Measurements from ENCODE around the gene KLRD1. TPM values are rescaled to one million over a fixed set of nuclear protein-coding genes. Genes with fewer than 3 reads are reported as not detected.

KLRD1 gene
- polyA plus RNA-seq, 1 of the 3 experiments (the other 2 are of a cell fraction): not detected

DNA sequence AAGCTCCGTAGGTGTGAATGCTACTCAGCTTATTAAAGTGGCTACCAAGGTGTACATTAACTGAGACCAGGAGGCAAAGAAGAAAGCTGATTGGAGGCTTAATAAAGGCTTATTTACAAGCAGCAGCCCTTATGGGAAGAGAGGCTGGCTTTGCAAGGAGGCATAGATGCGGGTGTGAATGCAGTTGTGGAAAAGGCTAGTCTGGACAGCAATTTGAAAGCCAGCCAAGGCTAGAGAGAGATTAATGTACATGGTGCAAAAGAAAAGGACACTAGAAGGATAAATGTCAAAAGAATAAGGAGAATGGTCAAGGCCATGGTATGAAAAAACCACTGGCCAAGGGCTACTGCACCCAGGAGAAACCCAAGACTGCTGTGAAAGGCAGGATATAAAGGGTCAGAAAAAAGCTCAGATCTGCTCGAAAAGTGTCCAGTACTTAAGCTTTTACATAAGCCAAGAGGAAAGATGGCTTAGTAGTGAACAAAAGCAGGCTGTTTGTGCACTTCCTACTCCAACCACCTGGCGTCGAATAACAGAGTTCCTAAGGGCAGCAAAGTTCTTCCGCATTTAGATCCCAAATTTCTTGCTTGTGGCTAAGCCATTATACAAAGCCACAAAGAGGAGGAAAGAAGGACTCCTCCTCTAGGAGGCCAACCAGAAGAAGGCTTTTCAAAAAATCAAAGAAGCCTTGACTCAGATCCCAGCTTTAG is 58.2 kb downstream of the KLRD1 start:
- Histone ChIP-seq H3F3A (replicated peaks; ENCODE audit: insufficient read depth) (no peaks in the 10 kb centered on the region), H3K4me2 (peak overlapping the region; percentile 78), H4K20me1 (ENCODE audit: insufficient read depth) (no peaks in the 10 kb centered on the region), H2AFZ (ENCODE audit: low read depth) (peak overlapping the region; percentile 96), H3K27ac (ENCODE audit: low read depth in 2 of 2, low read length in 1 of 2) (no peak overlapping the region), H3K9me3 (no peaks in the 10 kb centered on the region), H3K27me3 (ENCODE audit: insufficient read depth) (peaks cover 1% of the 10 kb centered on the region; the same call in 1 of the 2 replicates), H3K4me3 (ENCODE audit: low read depth in 2 of 2, low read length in 1 of 2) (no peak overlapping the region), H3K4me1 (ENCODE audit: control insufficient read depth in 1 of 2, insufficient read depth in 2 of 2, low read depth in 1 of 2, low read length in 1 of 2) (peaks cover 0 to 9% of the 10 kb centered on the region in 2 experiments; a peak in 1 of 4 replicates), H3K9ac (no peak overlapping the region), H3K36me3 (replicated peaks in 1 of 2; ENCODE audit: control insufficient read depth in 1 of 2, insufficient read depth in 2 of 2, low read length in 1 of 2) (no peaks in the 10 kb centered on the region), H3K9me2 (no peaks in the 10 kb centered on the region), H3K79me2 (ENCODE audit: insufficient read depth) (no peaks in the 10 kb centered on the region)
- ChIA-PET CTCF (no interaction called here), POLR2A (no interaction called here)
- WGBS (ENCODE audit: low lambda C conversion rate): 72% methylated on average over 6 of the region's 6 CpGs
- DNase-seq: no peak
- TF ChIP-seq MEF2A (IDR thresholded peaks at IDR 0.05; ENCODE audit: borderline replicate concordance, low read depth) (no peak), RXRA (IDR thresholded peaks at IDR 0.05; ENCODE audit: borderline replicate concordance, low read depth) (no peak), TCF12 (IDR thresholded peaks at IDR 0.05) (no peak), POLR2AphosphoS5 (IDR thresholded peaks at IDR 0.05; ENCODE audit: low read depth, low read length) (no peak), GABPA (IDR thresholded peaks at IDR 0.05; ENCODE audit: low read depth) (no peak), SIN3A (IDR thresholded peaks at IDR 0.05; ENCODE audit: borderline replicate concordance, low read depth, low read length) (no peak), NFIC (IDR thresholded peaks at IDR 0.05; ENCODE audit: borderline replicate concordance) (no peak), NRF1 (IDR thresholded peaks at IDR 0.05; ENCODE audit: low read depth, low read length) (no peak), TAF1 (IDR thresholded peaks at IDR 0.05; ENCODE audit: borderline replicate concordance, low read depth, low read length) (no peak), RAD21 (IDR thresholded peaks at IDR 0.05; ENCODE audit: low read length) (no peak)
- TF ChIP-seq, protein P1, sequence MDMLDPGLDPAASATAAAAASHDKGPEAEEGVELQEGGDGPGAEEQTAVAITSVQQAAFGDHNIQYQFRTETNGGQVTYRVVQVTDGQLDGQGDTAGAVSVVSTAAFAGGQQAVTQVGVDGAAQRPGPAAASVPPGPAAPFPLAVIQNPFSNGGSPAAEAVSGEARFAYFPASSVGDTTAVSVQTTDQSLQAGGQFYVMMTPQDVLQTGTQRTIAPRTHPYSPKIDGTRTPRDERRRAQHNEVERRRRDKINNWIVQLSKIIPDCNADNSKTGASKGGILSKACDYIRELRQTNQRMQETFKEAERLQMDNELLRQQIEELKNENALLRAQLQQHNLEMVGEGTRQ (IDR thresholded peaks at IDR 0.05; ENCODE audit: borderline replicate concordance, low read depth, low read length): no peak

DNA sequence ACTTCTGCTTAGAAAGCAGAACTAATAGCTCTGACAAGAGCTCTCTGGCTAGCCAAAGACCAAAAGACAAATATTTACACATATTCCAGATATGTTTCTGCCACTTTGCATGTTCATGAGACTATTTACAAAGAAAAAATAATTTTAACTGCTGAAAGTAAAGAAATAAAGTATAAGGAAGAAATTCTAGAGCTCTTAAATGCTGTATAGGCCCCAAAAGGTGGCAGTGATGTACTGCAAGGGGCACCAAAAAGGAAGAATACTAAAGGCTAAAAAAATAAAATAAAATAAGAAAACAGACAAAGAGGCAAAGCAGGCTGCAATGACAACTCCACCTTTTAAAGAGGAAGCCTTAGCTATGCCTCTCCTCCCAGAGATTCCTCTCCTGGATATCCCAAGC is 59.2 kb downstream of the KLRD1 start:
- ChIA-PET POLR2A (no interaction called here), CTCF (no interaction called here)
- Histone ChIP-seq H3K4me1 (ENCODE audit: control insufficient read depth in 1 of 2, insufficient read depth in 2 of 2, low read depth in 1 of 2, low read length in 1 of 2) (peaks cover 0 to 9% of the 10 kb centered on the region in 2 experiments; a peak in 1 of 4 replicates), H3K9me3 (no peaks in the 10 kb centered on the region), H3K9me2 (no peaks in the 10 kb centered on the region), H3K27ac (ENCODE audit: low read depth in 2 of 2, low read length in 1 of 2) (no peak overlapping the region), H3K4me3 (ENCODE audit: low read depth in 2 of 2, low read length in 1 of 2) (no peak overlapping the region), H4K20me1 (ENCODE audit: insufficient read depth) (no peaks in the 10 kb centered on the region), H3K9ac (no peak overlapping the region), H3K36me3 (replicated peaks in 1 of 2; ENCODE audit: control insufficient read depth in 1 of 2, insufficient read depth in 2 of 2, low read length in 1 of 2) (no peaks in the 10 kb centered on the region), H3K79me2 (ENCODE audit: insufficient read depth) (no peaks in the 10 kb centered on the region), H3F3A (replicated peaks; ENCODE audit: insufficient read depth) (no peaks in the 10 kb centered on the region), H2AFZ (ENCODE audit: low read depth) (no peak overlapping the region), H3K4me2 (no peak overlapping the region), H3K27me3 (ENCODE audit: insufficient read depth) (peaks cover 4% of the 10 kb centered on the region; the same call in 1 of the 2 replicates)
- no peak for DNase-seq
- TF ChIP-seq MEF2A (IDR thresholded peaks at IDR 0.05; ENCODE audit: borderline replicate concordance, low read depth) (no peak), FOXJ3 (CRISPR knock-in tag; IDR thresholded peaks at IDR 0.05) (no peak), RCOR1 (IDR thresholded peaks at IDR 0.05; ENCODE audit: low read length) (no peak), NFIC (IDR thresholded peaks at IDR 0.05; ENCODE audit: borderline replicate concordance) (no peak), YY1 (IDR thresholded peaks at IDR 0.05; ENCODE audit: low read depth) (no peak), PBX3 (IDR thresholded peaks at IDR 0.05) (no peak), GABPA (IDR thresholded peaks at IDR 0.05; ENCODE audit: low read depth) (no peak), EP300 (IDR thresholded peaks at IDR 0.05; ENCODE audit: borderline replicate concordance in 1 of 2, low read depth in 1 of 2, low read length in 1 of 2) (no peak), CHD2 (IDR thresholded peaks at IDR 0.05; ENCODE audit: low read length, partially characterized antibody) (no peak), MXI1 (IDR thresholded peaks at IDR 0.05; ENCODE audit: low read depth, low read length) (no peak), TAF1 (IDR thresholded peaks at IDR 0.05; ENCODE audit: borderline replicate concordance, low read depth, low read length) (no peak), FOXM1 (IDR thresholded peaks at IDR 0.05; ENCODE audit: low read depth) (no peak), REST (IDR thresholded peaks at IDR 0.05; ENCODE audit: low read depth, low read length) (no peak), EZH2phosphoT487 (IDR thresholded peaks at IDR 0.05; ENCODE audit: borderline replicate concordance, low read depth) (no peak)
- TF ChIP-seq, protein P2, sequence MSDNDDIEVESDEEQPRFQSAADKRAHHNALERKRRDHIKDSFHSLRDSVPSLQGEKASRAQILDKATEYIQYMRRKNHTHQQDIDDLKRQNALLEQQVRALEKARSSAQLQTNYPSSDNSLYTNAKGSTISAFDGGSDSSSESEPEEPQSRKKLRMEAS (IDR thresholded peaks at IDR 0.05; ENCODE audit: low read depth): no peak
